Measurements from ENCODE around the gene CYP1A2.

Gene CYP1A2

DNA sequence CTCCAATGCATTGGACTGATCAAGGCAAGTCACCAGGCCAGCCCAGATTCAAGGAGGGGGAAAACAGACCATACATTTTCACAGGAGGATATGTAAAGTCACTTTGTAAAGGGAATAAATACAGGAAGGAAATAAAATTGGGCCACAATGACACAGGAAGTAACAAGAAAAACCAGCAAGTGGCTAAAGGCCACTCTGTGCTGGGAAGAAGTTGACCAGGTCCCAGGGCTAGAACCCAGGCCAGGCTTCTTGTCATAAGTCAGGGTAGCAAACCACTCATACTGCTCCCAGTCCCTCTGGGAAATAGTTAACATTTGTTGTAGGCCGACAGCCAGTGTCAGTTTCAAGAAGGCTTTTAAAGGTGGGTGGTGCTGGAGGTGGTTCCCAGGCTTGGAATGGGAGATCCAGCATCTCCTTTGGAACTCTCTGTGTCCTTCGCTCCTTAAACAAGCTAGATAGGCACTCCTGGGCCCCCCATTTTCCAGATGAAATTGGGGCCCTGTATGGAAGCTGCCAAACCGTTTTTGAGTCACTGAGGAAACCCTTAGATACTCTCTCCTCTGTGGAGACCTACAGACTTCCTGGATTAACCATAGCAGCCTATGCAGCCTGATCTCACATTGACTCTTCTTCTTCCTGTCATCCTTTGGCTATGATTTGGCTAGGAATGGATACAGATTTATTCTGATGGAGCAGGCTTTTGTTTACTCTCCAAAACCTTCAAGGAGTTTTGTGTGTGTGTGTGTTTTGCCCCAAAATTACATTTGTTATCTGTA, 38.1 kb upstream of the CYP1A2 start:
- no peaks in the 10 kb centered on the region for H3K9me3 ChIP-seq (ENCODE audit: insufficient read depth, low read length, severe bottlenecking)
- no peak overlapping the region for H3K27ac ChIP-seq (ENCODE audit: low read length)
- no peak overlapping the region for H2AFZ ChIP-seq (ENCODE audit: low read depth, low read length)
- H3K79me2 ChIP-seq (ENCODE audit: insufficient read depth, low read length) = no peaks in the 10 kb centered on the region
- no peak for TF ChIP-seq EZH2 (IDR thresholded peaks at IDR 0.05; ENCODE audit: borderline replicate concordance, low read depth, low read length, severe bottlenecking)
- no peak for TF ChIP-seq CTCF (IDR thresholded peaks at IDR 0.05; ENCODE audit: borderline replicate concordance, extremely low read depth, low read length, poor library complexity, severe bottlenecking)
- no peak for ATAC-seq (ENCODE audit: insufficient read depth, low read depth)
- H3K4me2 ChIP-seq (ENCODE audit: insufficient read depth, low read length) = no peak overlapping the region
- H3K4me1 ChIP-seq (ENCODE audit: insufficient read depth, low read length) = no peaks in the 10 kb centered on the region
- no peak for DNase-seq
- no peak overlapping the region for H3K4me3 ChIP-seq (ENCODE audit: low read depth in 1 of 2, low read length in 2 of 2)
- no peaks in the 10 kb centered on the region for H3K36me3 ChIP-seq (ENCODE audit: insufficient read depth, low read length)
- no peaks in the 10 kb centered on the region for H3K27me3 ChIP-seq (ENCODE audit: insufficient read depth, low read length, poor library complexity)
- no peak overlapping the region for H3K9ac ChIP-seq (ENCODE audit: low read depth, low read length)
- H4K20me1 ChIP-seq (ENCODE audit: insufficient read depth, low read length) = no peaks in the 10 kb centered on the region

DNA sequence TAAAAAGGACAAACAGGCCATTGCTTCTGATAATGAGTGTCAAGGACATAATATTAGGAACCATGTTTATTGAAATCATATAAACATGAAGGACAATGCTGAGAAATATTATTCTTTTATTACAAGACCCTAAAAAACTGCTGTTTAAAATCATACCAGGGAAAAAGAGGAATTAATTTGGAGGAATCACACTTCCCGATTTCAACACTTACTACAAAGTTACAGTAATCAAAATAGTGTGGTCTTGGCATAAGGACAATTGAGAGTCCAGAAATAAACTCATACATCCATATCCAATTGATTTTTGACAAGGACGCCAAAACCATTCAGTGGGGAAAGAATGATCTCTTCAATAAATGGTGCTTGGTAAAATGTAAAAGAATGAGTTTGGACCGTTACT, 36.3 kb upstream of the CYP1A2 start:
- Histone ChIP-seq H2AFZ (ENCODE audit: low read depth, low read length) (no peak overlapping the region), H3K36me3 (ENCODE audit: insufficient read depth, low read length) (no peaks in the 10 kb centered on the region), H3K9ac (ENCODE audit: low read depth, low read length) (no peak overlapping the region), H3K9me3 (ENCODE audit: insufficient read depth, low read length, severe bottlenecking) (no peaks in the 10 kb centered on the region), H3K79me2 (ENCODE audit: insufficient read depth, low read length) (no peaks in the 10 kb centered on the region), H3K27ac (ENCODE audit: low read length) (no peak overlapping the region), H4K20me1 (ENCODE audit: insufficient read depth, low read length) (no peaks in the 10 kb centered on the region), H3K4me1 (ENCODE audit: insufficient read depth, low read length) (no peaks in the 10 kb centered on the region), H3K4me2 (ENCODE audit: insufficient read depth, low read length) (no peak overlapping the region), H3K27me3 (ENCODE audit: insufficient read depth, low read length, poor library complexity) (no peaks in the 10 kb centered on the region), H3K4me3 (ENCODE audit: low read depth in 1 of 2, low read length in 2 of 2) (no peak overlapping the region)
- DNase-seq = no peak
- no peak for TF ChIP-seq CTCF (IDR thresholded peaks at IDR 0.05; ENCODE audit: borderline replicate concordance, extremely low read depth, low read length, poor library complexity, severe bottlenecking)
- no peak for TF ChIP-seq EZH2 (IDR thresholded peaks at IDR 0.05; ENCODE audit: borderline replicate concordance, low read depth, low read length, severe bottlenecking)
- no peak for ATAC-seq (ENCODE audit: insufficient read depth, low read depth)

GRCh38 chr15:74716651-74717050, 32.0 kb upstream of the CYP1A2 start:
- no peak for DNase-seq
- ATAC-seq (ENCODE audit: insufficient read depth, low read depth) = no peak
- no peak overlapping the region for H3K4me2 ChIP-seq (ENCODE audit: insufficient read depth, low read length)
- no peaks in the 10 kb centered on the region for H3K79me2 ChIP-seq (ENCODE audit: insufficient read depth, low read length)
- H3K4me1 ChIP-seq (ENCODE audit: insufficient read depth, low read length) = no peaks in the 10 kb centered on the region
- TF ChIP-seq EZH2 (IDR thresholded peaks at IDR 0.05; ENCODE audit: borderline replicate concordance, low read depth, low read length, severe bottlenecking) = no peak
- peaks cover 4% of the 10 kb centered on the region for H3K27me3 ChIP-seq (ENCODE audit: insufficient read depth, low read length, poor library complexity)
- H2AFZ ChIP-seq (ENCODE audit: low read depth, low read length) = no peak overlapping the region
- no peaks in the 10 kb centered on the region for H3K36me3 ChIP-seq (ENCODE audit: insufficient read depth, low read length)
- no peak overlapping the region for H3K27ac ChIP-seq (ENCODE audit: low read length)
- no peaks in the 10 kb centered on the region for H4K20me1 ChIP-seq (ENCODE audit: insufficient read depth, low read length)
- no peak overlapping the region for H3K9ac ChIP-seq (ENCODE audit: low read depth, low read length)
- no peak overlapping the region for H3K4me3 ChIP-seq (ENCODE audit: low read depth in 1 of 2, low read length in 2 of 2)
- H3K9me3 ChIP-seq (ENCODE audit: insufficient read depth, low read length, severe bottlenecking) = no peaks in the 10 kb centered on the region

DNA sequence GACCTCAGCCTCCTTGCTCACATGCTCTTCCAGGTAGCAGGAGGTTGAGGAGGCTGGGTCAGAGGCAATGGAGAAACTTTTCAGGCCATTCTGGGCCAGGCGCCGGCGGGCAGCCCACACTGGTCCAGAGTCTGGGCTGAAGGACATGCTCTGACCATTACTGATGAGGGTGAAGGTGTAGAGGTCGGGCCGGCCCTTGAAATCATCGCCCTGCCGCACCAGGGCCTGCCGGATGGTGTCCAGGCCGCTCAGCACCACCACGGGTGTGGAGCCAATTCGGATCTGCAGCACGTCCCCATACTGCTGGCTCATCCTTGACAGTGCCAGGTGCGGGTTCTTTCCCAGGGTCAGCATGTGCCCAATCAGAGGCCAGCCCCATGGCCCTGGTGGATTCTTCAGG, 26.1 kb upstream of the CYP1A2 start:
- Histone ChIP-seq H3K79me2 (ENCODE audit: insufficient read depth, low read length) (no peaks in the 10 kb centered on the region), H4K20me1 (ENCODE audit: insufficient read depth, low read length) (no peaks in the 10 kb centered on the region), H3K4me1 (ENCODE audit: insufficient read depth, low read length) (no peaks in the 10 kb centered on the region), H3K4me2 (ENCODE audit: insufficient read depth, low read length) (no peak overlapping the region), H3K4me3 (ENCODE audit: low read depth in 1 of 2, low read length in 2 of 2) (no peak overlapping the region), H3K9ac (ENCODE audit: low read depth, low read length) (no peak overlapping the region), H2AFZ (ENCODE audit: low read depth, low read length) (no peak overlapping the region), H3K36me3 (ENCODE audit: insufficient read depth, low read length) (no peaks in the 10 kb centered on the region), H3K27ac (ENCODE audit: low read length) (no peak overlapping the region), H3K9me3 (ENCODE audit: insufficient read depth, low read length, severe bottlenecking) (no peaks in the 10 kb centered on the region), H3K27me3 (ENCODE audit: insufficient read depth, low read length, poor library complexity) (peaks cover 12% of the 10 kb centered on the region)
- TF ChIP-seq CTCF (IDR thresholded peaks at IDR 0.05; ENCODE audit: borderline replicate concordance, extremely low read depth, low read length, poor library complexity, severe bottlenecking) = no peak
- TF ChIP-seq EZH2 (IDR thresholded peaks at IDR 0.05; ENCODE audit: borderline replicate concordance, low read depth, low read length, severe bottlenecking) = no peak
- ATAC-seq (ENCODE audit: insufficient read depth, low read depth) (no peak), DNase-seq (no peak)

All from DND-41 (cell line).